AG20443 (cell line): ENCODE measurements around the gene ADCY9.
"Not testable (repeated sequence)": the region's sequence is repeated elsewhere in the genome, so short reads cannot be mapped to it uniquely, and the experiment has no call there.

Source experiments
- DNase-seq: peaks from one replicate; pipeline ENCODE4 v3.0.0; 2012; ENCODE audit warnings: low spot score, mixed read lengths

The ADCY9 gene

DNA sequence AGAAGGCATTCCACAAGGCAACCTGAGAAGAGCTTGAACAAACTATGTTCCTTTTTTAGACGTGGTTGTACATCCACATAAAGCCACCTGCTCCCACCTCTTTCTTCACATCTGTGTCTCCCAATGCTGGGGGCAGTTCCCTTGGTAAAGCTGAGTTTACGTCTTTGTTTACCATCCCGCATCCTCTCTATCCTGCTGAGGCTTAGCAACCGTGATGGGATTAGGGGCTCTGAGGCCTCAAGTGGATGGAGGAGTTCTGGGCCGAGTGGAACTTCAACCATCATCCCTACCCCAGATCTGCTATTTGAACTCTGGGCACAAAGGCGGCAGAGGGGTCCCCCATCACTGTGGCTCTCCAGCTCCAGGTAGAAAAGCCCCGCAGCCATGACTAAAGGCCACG, 141.5 kb downstream of the ADCY9 start:
- DNase-seq: no peak

DNA sequence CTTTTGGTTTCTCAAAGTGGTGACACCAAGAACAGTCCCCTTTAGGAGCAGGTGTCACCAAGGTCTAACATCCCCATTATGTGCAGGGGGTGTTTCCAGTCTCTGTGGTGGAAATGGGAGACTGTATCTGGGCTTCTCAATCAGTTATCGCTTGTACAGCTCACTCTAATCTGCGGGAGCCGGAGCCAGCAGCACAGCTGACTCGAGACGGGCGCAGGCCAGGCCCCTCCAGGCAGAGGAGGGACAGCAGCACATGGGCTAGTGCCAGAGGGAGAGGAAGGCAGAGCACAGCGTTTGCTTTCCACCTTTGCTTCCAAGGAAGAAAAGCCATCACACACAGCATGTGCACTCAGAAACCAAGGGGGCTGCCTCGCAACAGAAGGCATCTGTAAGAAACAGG, 144.5 kb downstream of the ADCY9 start:
- DNase-seq: no peak

DNA sequence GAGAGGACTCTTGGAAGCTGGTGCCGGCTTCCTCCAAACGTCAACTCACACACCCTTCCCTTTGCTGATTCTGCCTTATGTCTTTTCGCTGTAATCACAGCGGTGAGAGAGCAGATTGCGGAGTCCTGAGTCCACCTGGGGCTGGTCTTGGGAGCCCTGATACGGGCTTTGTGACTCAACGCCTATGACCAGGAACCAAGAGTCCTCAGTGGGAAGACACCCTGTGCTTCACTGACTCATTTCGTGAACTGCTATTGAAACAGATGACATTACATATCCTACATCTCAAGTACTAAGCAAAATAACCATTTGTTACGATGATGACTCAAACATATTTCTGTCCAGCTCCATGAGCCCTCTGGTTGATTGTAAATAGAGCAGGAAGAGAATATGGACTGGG, 145.0 kb downstream of the ADCY9 start:
- DNase-seq: no peak

DNA sequence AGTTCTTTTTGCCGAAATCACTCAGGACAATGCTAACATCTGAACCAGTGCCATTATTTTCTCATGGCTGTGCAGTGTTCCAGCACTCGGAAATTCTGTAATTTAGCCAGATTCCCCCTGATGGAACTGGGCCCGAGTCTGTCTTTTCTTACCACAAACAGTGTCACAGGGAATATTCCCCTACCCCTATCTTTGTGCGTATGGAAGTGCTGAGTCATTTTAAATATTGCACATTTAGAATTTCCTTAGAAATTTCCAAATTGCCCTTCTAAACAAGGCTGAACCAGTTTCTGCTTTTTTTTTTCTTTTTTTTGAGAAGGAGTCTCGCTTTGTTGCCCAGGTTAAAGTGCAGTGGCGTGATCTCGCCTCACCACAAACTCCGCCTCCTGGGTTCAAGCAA, 147.7 kb downstream of the ADCY9 start:
- DNase-seq: no peak

DNA sequence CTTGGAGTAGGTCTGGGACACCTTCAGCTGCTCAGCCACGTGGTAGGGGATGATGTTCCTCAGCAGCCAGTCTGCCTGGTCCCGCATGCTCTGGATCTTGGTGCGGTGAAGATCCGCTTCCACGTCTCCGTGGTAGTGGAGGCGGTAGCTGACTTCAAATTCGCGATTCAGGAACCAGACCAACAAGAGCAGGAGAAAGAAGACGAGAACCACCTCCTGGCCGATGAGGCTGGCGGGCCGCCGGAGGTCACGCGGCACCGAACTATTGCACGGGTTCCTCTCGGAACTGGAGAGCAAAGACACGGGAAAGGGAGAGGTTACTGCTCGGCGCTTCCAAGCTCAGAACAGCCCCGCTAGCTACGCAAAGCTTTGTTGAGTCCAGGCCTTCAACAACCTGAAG, 149.6 kb downstream of the ADCY9 start:
- DNase-seq: no peak

DNA sequence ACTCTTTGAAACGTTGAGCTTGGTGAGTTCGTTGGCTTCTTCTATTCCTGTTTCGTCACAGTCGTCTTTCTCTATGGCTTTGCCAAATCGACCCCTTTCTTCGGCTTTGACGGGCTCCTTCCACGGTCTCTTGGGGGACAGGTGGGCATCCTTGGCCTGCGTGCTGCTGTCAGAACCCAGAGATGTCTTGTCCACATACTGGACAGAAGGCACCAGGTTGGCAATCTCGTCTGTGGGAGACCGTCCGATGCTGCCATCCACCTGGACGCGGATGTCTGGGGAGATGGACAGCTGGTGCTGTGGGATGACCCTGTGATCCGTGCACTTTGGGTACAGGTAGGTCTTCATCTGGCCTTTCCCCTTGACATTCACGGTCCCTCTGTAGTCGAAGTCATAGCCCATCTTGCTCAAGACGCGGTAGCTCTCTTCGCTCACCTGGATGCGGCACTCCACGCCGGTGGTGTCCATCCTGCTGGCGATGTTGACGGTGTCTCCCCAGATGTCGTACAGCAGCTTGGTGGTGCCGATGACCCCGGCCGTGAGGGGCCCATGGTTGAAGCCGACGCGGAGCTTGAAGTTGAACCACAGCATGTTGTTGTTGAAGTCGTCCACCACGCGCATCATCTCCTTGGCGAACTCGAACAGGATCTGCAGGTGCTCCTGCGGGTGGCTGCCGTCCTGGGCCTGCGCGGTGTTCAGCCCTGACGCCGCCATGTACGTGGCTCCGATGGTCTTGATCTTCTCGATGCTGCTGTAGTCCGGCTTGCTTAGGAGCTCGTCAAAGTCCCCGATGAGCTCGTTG, 150.3 kb downstream of the ADCY9 start:
- DNase-seq: no peak

DNA sequence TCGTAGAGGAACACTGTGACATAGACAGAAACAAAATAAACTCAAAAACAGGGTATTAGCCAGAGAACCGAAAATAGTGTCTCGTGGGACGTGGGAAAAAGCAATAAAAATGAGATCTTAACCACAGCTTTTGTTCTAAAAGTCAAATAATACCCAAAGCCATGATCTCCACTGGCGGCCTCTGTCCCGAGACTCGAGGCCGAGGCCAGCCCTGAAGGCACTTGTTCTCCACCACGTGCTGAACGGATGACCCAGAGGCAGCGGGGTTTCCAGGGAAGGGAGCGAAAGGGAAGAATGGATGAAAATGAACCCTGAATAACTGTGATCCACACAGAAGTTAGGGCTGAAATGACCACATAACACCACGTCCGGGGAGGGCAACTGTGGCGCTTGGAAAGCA, 150.9 kb downstream of the ADCY9 start:
- no peak for DNase-seq

DNA sequence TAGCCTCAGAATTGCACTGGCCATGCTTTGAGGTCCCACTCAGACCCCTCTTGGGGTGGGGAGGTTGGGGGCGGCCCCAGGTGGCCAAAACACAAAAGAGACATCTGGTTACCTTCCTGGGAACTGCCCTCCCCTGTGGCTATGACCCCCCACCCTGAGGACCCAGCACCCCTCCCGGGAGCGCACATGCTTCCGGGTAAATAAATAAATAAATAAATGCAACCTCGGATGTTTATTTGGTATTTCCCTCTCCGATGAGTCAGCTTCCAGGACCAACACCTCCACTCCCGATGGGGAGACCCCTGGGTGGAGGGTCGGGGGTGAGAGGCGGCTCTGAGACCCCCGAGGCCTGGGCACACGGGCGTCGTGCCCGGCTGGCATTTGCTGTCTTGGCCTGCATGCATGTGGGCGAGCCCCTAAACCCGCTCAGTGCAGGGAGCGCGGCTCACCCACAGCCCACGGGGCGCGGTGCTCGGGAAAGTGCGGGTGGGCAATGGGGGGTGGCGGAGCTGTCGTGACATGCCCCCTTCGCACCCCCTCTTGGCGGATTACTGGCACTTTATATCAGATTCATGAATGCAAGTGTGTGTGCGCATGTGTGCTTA, 151.5 kb downstream of the ADCY9 start:
- DNase-seq: no peak

DNA sequence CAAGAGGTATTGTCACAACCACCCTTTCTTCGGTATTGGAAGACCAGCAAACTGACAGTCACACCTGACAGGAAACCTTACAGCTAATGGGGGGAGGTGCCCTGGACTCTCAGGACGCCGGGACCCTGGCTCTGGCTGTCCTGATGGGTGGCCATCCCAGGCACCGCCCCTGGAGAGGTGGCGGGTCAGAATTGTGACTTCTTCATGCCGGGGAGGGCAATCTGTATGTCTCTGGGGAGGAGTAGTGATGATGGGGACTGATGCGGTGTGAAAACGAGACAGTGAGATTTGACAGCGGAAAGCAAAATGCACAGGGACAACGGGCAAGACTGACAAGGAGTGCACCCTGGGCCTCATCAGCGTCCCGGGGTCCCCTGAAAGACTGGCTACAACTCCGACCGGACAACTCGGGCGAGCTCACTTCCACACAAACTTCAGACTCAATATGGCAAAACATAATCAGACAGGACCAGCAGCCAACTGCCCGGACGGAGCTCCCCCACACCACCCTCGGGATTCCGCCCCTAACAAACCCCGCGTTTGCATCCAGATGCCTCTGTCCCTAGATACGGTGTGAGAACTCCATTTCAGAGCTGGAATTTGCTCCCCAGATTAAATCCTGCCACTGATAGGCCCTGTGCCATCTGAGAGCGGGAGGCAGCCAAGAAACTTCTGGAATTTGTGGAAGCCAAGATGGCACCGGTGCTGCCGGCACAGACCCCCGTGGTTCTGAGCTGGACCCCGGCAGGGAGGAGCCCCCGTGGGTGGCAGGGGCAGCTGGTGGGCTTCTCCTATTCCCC, 152.2 kb downstream of the ADCY9 start:
- no peak for DNase-seq

DNA sequence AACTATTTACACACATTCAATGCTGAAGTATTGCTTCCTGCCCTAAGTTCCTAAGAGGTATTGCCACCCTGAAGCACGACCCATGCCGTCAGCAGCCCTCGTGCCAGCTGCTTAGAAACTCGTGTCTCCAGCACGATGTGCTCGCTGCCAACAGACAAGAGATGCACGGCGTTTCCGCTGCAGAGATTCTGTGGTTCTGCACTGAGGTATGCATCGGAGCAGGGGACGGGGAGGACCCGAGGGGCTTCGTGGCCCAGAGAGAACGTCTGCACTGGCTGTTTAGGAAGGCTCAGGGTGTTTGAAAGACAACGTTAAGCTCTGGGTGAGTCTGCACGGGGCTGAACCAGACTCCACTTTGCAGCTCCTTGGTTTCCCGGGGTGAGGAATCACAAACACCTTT, 153.0 kb downstream of the ADCY9 start:
- DNase-seq: no peak

DNA sequence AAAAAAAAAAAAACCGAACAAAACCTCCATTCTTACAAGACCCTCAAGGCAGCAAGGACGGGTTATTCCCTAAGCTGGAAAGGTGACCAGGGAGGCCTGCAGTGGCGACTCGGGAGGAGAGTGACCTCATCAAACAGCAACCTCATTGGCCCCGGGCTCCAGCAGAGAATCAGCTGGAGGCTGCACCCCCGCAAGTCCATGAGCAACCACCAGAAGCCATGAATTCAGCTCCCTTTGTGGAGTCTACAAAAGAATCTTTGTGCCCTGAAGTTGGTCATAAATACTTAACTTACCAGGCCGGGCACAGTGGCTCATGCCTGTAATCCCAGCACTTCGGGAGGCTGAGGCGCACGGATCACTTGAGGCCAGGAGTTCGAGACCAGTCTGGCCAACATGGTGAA, 154.8 kb downstream of the ADCY9 start:
- DNase-seq: peak; percentile 72

DNA sequence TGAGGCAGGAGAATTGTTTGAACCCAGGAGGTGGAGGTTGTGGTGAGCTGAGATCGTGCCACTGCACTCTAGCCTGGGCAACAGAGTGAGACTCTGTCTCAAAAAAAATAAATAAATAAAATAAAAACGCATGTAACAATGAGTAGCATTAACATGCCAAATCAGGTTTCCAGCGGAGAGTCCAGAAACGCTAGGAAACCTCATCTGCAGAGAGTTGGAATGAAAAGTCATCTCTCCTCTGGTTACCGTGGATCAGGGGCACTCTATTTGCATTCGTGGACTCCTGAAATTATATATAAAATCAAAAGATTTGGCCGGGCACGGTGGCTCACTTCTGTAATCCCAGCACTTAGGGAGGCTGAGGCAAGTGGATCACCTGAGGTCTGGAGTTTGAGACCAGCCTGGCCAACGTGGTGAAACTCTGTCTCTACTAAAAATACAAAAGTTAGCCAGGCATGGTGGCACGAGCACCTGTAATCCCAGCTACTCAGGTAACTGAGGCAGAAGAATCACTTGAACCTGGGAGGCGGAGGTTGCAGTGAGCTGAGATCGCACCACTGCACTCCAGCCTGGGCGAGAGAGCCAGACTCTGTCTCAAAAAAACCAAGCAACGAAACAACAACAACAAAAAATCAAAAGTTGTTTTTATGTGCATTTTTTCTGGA, 156.2 kb downstream of the ADCY9 start:
- not testable (repeated sequence) for DNase-seq

DNA sequence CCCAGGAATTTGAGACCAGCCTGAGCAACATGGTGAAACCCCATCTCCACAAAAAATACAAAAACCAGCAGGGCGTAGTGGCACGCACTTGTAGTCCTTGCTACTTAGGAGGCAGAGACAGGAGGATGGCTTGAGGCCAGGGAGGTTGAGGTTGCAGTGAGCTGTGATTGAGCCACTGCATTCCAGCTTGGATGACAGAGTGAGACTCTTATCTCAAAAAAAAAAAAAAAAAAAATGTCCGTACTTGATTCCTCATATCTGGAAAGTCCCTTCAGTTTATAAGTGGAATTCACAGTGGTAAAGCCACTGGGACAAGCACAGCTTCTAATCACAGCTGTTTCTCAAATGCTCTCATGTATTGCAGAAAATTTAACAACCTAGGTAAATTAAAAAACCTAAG, 157.1 kb downstream of the ADCY9 start:
- DNase-seq: no peak

DNA sequence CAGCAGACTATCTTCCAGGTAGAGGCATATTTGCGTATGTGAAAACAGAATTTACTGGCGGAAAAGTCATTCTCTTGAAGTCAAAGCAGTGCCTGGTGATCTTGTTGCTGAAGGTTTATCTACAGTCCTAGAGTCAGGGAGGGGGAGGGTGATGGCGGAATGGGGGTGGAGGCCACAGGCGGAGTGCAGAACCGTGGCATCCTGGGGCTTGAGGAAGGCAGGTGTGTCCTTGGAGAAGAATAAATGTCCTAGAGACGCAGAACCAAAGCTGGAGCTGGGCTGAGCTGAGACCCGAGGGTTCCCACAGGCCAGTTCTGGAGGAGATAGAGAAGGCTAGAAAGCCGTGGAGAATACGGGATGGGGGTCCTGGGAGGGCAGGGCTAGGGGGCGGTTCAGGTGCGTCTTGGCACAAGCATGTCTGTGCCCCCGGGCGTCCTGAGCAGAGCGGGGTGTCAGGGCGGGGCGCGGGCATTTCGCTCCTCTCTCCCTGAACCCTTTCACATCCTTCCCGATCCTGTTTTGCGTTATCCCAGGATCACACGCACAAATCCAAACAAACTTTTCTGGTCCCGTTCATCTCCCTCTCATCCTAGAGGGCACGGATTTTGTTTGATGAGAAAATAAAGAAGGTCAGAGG, 158.8 kb downstream of the ADCY9 start:
- DNase-seq: no peak

DNA sequence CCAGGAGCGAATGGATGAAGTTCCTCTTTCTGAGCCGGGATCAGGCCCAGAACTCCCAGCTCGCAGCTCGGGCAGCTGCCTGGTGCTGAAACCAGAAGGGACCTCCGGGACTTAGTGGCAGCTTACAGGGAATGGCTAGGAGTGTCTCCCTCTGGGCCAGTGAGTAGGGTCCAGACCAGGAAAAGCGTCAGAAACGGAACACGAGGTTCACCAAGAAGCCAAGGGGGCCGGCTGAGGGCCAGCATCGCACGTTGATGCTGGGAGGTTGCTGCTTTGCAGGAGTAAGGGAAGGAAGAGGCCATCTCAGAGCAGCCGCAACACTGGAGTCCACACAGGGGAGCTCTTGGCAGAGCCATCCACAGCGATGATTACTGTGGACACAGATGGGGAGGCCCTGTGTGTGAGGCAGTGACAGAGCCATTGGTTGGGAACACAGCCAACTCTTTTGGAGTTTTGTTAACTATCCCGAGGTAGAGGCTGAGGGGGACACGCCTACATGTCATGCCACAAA, 161.8 kb downstream of the ADCY9 start:
- DNase-seq: no peak

DNA sequence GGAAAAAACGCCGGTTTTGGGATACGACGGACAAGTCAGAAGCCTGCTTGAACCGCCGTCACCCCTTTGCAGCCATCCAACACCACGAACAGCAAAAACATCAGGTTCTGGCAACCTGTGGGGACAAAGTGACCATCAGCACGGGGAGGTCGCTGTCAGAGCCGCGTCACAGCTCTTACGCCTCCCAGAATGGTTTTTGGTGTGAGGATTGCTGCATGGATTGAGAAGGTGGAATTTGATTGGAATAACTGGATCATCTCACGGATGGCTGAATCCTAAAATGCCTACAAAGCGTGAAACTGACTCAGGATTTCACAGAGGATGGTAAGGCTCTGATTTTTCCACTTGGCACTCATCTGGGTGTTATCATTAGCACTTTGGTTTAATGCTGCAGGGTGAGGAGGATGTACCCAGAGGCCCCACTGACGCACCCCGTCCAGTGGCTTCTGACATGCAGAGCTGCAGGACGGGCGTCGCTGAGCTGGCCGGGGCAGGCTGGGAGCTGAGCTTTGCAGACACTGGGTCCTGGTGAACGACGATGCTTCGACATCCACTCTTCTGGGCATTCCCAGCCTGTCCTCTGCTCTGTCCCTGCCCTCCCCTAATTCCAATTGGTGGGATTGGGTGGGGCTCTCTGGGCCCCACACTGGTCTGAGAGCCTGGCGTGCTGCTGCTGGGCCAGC, 162.4 kb downstream of the ADCY9 start:
- DNase-seq: no peak

DNA sequence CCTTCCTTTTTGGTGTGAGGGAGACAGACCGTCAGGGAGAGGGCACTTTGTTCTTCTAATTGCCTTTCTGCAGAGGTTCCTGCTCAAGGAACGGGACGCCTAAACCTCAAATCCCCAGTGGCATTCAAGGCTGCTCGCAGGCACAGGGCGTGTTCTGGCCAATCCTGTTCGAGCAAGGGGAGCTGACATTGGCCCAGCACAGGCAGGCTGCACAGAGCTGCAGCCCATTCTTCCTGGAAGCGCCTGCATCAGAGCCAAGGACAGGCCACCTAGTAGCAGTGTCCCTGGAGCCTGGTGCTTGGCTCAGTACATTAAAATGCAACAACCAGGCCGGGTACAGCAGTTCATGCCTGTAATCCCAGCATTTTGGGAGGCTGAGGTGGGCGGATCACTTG, 163.5 kb downstream of the ADCY9 start:
- peak; percentile 73 for DNase-seq

DNA sequence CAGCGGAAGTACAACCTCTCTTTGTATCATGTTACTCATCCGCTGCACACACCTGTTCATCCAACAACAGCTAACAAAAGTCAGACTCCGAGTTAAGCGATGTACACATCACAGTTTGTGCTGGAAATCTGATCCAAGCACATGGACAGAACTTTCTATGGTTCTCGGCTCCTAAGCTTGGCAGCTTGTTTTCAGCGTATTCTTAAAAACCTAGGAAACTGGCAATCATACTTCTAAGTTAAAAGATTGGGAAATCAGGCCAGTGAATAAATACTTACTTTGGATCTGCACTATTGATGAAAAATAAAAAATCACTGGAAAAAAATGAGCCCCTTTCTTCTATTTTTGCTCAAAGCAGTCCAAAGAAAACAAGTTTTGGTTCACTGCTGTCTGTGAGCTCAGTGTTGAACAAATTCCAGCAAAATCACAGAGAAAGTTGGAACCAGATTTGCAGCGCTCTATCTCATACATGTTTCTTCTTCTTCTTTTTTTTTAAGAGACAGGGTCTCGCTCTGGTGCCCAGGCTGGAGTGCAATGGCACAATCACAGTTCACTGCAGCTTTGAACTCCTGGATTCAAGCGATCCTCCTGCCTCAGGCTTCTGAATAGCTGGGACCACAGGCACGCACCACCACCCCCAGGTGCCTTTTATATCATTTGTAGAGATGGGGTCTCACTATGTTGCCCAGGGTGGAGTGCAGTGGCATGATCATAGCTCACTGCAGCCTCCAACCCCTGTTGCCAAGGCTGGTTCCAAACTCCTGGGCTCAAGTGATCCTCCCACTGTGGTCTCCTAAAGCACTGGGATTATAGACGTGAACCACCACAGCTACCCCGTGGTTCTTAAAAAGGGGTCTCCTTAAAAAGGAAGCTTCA, 164.1 kb downstream of the ADCY9 start:
- peak; percentile 34 for DNase-seq

DNA sequence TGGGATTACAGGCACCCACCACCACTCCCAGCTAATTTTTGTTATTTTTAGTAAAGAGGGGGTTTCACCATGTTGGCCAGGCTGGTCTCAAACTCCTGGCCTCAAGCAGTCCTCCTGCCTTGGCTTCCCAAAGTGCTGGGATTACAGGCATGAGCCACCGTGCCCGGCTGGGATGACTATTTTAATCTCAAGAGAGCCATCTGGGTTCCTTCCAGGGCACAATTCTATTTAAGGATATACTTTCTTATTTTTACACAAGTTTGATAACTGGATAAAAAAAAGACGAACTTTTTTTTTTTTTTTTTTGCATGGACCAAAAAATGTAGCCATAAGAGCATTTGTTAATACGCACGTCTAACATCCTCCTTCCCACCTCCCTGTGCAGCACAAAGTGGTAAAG, 164.9 kb downstream of the ADCY9 start:
- not testable (repeated sequence) for DNase-seq
